HEK293 (cell line): ENCODE measurements around the gene DYNLL2.

ENCODE experiments used
- CTCF ChIA-PET: fragments of 350-600 bp; formaldehyde crosslinking; extraction: SDS; loops from one replicate; lab custom pipeline; 2021; ENCODE audit warnings: antibody characterized with exemption; lab: Yijun Ruan, JAX
- POLR2A ChIA-PET: fragments of 300-600 bp; formaldehyde crosslinking; extraction: SDS; loops from one replicate; lab custom pipeline; 2020; ENCODE audit warnings: antibody characterized with exemption, inconsistent platforms; lab: Yijun Ruan, JAX
- H3K27ac ChIP-seq: fragments of 200-500 bp; sonication (Bioruptor generic); 2 replicates; pipeline ENCODE4 v1.5.1; 2014; ENCODE audit warnings: low read depth, low read length, control low read depth, inconsistent platforms; ENCODE audit errors: extremely low read depth
- H3K36me3 ChIP-seq, 2 experiments: fragments of 200-500 bp in 1 of 2; sonication (Bioruptor generic) in 1 of 2; 1 replicate in 1 of 2; 2 replicates in 1 of 2; pipeline ENCODE4 v1.5.1; 2014 to 2017; ENCODE audit warnings: inconsistent platforms in 2 of 2, low read length in 2 of 2; ENCODE audit not compliant: control insufficient read depth in 2 of 2, insufficient read depth in 1 of 2
- H3K4me1 ChIP-seq: fragments of 200-500 bp; sonication (Bioruptor generic); 2 replicates; pipeline ENCODE4 v1.5.1; 2014; ENCODE audit warnings: mild to moderate bottlenecking, low read length, inconsistent platforms; ENCODE audit not compliant: control insufficient read depth, insufficient read depth
- H3K4me3 ChIP-seq: 2 replicates; pipeline ENCODE4 v1.5.1; 2011; ENCODE audit warnings: low read depth, mild to moderate bottlenecking, control low read depth, low read length, moderate library complexity
- H3K9me3 ChIP-seq: fragments of 200-500 bp; sonication (Bioruptor generic); 2 replicates; pipeline ENCODE4 v1.5.1; 2014; ENCODE audit warnings: low read depth, low read length, inconsistent platforms; ENCODE audit not compliant: control insufficient read depth, insufficient read depth
- MYNN ChIP-seq: fragments of 450-650 bp; formaldehyde crosslinking; IDR thresholded peaks from 2 replicates; pipeline ENCODE4 v1.5.1; 2016; ENCODE audit warnings: missing biosample characterization, missing genetic modification characterization, borderline replicate concordance
- PBX3 ChIP-seq: sonication (generic); formaldehyde crosslinking; IDR thresholded peaks from 2 replicates; pipeline ENCODE4 v1.8.1; 2022; ENCODE audit warnings: mild to moderate bottlenecking, moderate library complexity, missing genetic modification reagents
- SETDB1 ChIP-seq: IDR thresholded peaks from one replicate; pipeline ENCODE4 v1.6.1; 2017; ENCODE audit warnings: mild to moderate bottlenecking, low read length, moderate library complexity, mixed read lengths; ENCODE audit not compliant: insufficient read length
- YY1 ChIP-seq: fragments of 450-650 bp; formaldehyde crosslinking; IDR thresholded peaks from 2 replicates; pipeline ENCODE4 v1.5.1; 2018; ENCODE audit warnings: missing biosample characterization, missing genetic modification characterization
- ZBTB1 ChIP-seq: fragments of 450-650 bp; formaldehyde crosslinking; IDR thresholded peaks from 2 replicates; pipeline ENCODE4 v1.5.1; 2016; ENCODE audit warnings: missing biosample characterization, missing genetic modification characterization
- ZBTB10 ChIP-seq: fragments of 450-650 bp; formaldehyde crosslinking; IDR thresholded peaks from 2 replicates; pipeline ENCODE4 v1.5.1; 2016; ENCODE audit warnings: missing biosample characterization, missing genetic modification characterization
- ZBTB17 ChIP-seq: fragments of 450-650 bp; formaldehyde crosslinking; IDR thresholded peaks from 2 replicates; pipeline ENCODE4 v1.5.1; 2016; ENCODE audit warnings: missing biosample characterization, missing genetic modification characterization
- ZBTB20 ChIP-seq: fragments of 450-650 bp; formaldehyde crosslinking; IDR thresholded peaks from 2 replicates; pipeline ENCODE4 v1.5.1; 2016; ENCODE audit warnings: missing biosample characterization, missing genetic modification characterization
- ZIC2 ChIP-seq: fragments of 450-650 bp; formaldehyde crosslinking; IDR thresholded peaks from 2 replicates; pipeline ENCODE4 v1.5.1; 2016; ENCODE audit warnings: missing biosample characterization, missing genetic modification characterization
- ZNF274 ChIP-seq, 2 experiments: fragments of 200-500 bp in 1 of 2; fragments of 450-650 bp in 1 of 2; sonication (Bioruptor generic) in 1 of 2; formaldehyde crosslinking in 1 of 2; IDR thresholded peaks; 2 replicates each; pipeline versions ENCODE4 v1.5.1 to v1.6.1; 2014 to 2016; ENCODE audit warnings: borderline replicate concordance in 1 of 2, inconsistent platforms in 1 of 2, low read length in 1 of 2, missing biosample characterization in 1 of 2, missing genetic modification characterization in 1 of 2
- ZNF366 ChIP-seq: fragments of 450-650 bp; formaldehyde crosslinking; conservative IDR thresholded peaks from 2 replicates; pipeline ENCODE4 v1.5.1; 2016; ENCODE audit warnings: missing biosample characterization, missing genetic modification characterization
- ZNF398 ChIP-seq: fragments of 450-650 bp; formaldehyde crosslinking; IDR thresholded peaks from 2 replicates; pipeline ENCODE4 v1.5.1; 2017; ENCODE audit warnings: missing biosample characterization, missing genetic modification characterization
- ZNF660 ChIP-seq: fragments of 450-650 bp; IDR thresholded peaks from 2 replicates; pipeline ENCODE4 v1.5.1; 2018; ENCODE audit warnings: missing biosample characterization, mild to moderate bottlenecking, missing genetic modification characterization
- ZNF768 ChIP-seq: fragments of 450-650 bp; formaldehyde crosslinking; IDR thresholded peaks from 2 replicates; pipeline ENCODE4 v1.5.1; 2018; ENCODE audit warnings: missing biosample characterization, mild to moderate bottlenecking, missing genetic modification characterization
- ZNF791 ChIP-seq: fragments of 450-650 bp; formaldehyde crosslinking; IDR thresholded peaks from 2 replicates; pipeline ENCODE4 v1.5.1; 2016; ENCODE audit warnings: missing biosample characterization, missing genetic modification characterization
- ZNF843 ChIP-seq: fragments of 450-650 bp; formaldehyde crosslinking; IDR thresholded peaks from 2 replicates; pipeline ENCODE4 v1.5.1; 2016; ENCODE audit warnings: missing biosample characterization, missing genetic modification characterization

The DYNLL2 gene

GRCh38 chr17:58088624-58089023 lies 5.4 kb downstream of the DYNLL2 start:
- Histone ChIP-seq H3K27ac (no peak overlapping the region; the same call in 1 of the 2 replicates), H3K4me3 (no peak overlapping the region), H3K9me3 (no peaks in the 10 kb centered on the region), H3K4me1 (peaks cover 14% of the 10 kb centered on the region), H3K36me3 (peaks cover 54 to 89% of the 10 kb centered on the region in 2 experiments)
- CTCF ChIA-PET = interaction anchor here (0.6 to 0.9 kb wide), 2 partner anchors 8 to 209 kb away, joined by 3 to 4 read pairs; no protein-coding TSS in a partner anchor
- no peak for TF ChIP-seq ZNF274 (IDR thresholded peaks at IDR 0.05; ENCODE audit: low read length)
- no peak for TF ChIP-seq ZNF274 (tag by site-specific recombination; IDR thresholded peaks at IDR 0.05; ENCODE audit: borderline replicate concordance)
- POLR2A ChIA-PET = interaction anchor here (1.0 to 2.8 kb wide), 2 partner anchors 8 to 81 kb away, joined by 3 to 12 read pairs; partner anchors contain the start of gene SRSF1

- H3K27ac ChIP-seq = no peak overlapping the region
- no peaks in the 10 kb centered on the region for H3K9me3 ChIP-seq
- H3K4me3 ChIP-seq = no peak overlapping the region
- TF ChIP-seq ZBTB1 (tag by site-specific recombination) (no peak), SETDB1 (no peak), YY1 (tag by site-specific recombination) (no peak), PBX3 (CRISPR knock-in tag) (no peak), ZIC2 (tag by site-specific recombination) (no peak), ZNF660 (tag by site-specific recombination) (no peak)
- TF ChIP-seq, all 188 proteins: peak for 0
- POLR2A ChIA-PET = interaction anchor here (2.8 kb wide), 1 partner anchor 82 kb away, joined by 12 read pairs; the partner anchor contains the start of gene SRSF1
- H3K4me1 ChIP-seq = peaks cover 14% of the 10 kb centered on the region
- H3K36me3 ChIP-seq = peaks cover 57 to 94% of the 10 kb centered on the region in 2 experiments
- CTCF ChIA-PET = interaction anchor here (0.7 kb wide), 1 partner anchor 45 kb away, joined by 3 read pairs; no protein-coding TSS in a partner anchor
These were observed 5.9 kb downstream of the DYNLL2 start for GRCh38 chr17:58089111-58089510.

- CTCF ChIA-PET = interaction anchor here (0.7 kb wide), 3 partner anchors 15 to 569 kb away, joined by 3 read pairs; no protein-coding TSS in a partner anchor
- H3K4me3 ChIP-seq = no peak overlapping the region
- TF ChIP-seq YY1 (tag by site-specific recombination) = no peak
- TF ChIP-seq ZBTB20 (tag by site-specific recombination) = no peak
- no peak for TF ChIP-seq MYNN
- TF ChIP-seq ZNF768 (tag by site-specific recombination) = no peak
- no peak for TF ChIP-seq ZNF843 (tag by site-specific recombination)
- no peak for TF ChIP-seq ZBTB17 (tag by site-specific recombination)
- no peak for TF ChIP-seq ZNF791 (tag by site-specific recombination)
- no peak for TF ChIP-seq ZNF366 (tag by site-specific recombination)
- no peak for TF ChIP-seq ZNF398
- TF ChIP-seq ZBTB10 (tag by site-specific recombination) = no peak
- no peaks in the 10 kb centered on the region for H3K9me3 ChIP-seq
- no peak overlapping the region for H3K27ac ChIP-seq
- POLR2A ChIA-PET = interaction anchor here (0.7 to 1.3 kb wide), 2 partner anchors 8 to 85 kb away, joined by 3 to 6 read pairs; partner anchors contain the start of gene DYNLL2
- H3K36me3 ChIP-seq = peaks cover 60 to 97% of the 10 kb centered on the region in 2 experiments
- peaks cover under 1% of the 10 kb centered on the region; the same call in 1 of the 2 replicates for H3K4me1 ChIP-seq
These were observed 7.9 kb downstream of the DYNLL2 start for GRCh38 chr17:58091024-58091567.
